OCI-LY7 (cell line): ENCODE results near the gene ODAD3. TPM values are rescaled to one million over a fixed set of nuclear protein-coding genes. Genes with fewer than 3 reads are reported as not detected.
A peak's percentile ranks its signal among the peaks of the same experiment; 100 is the strongest.
"Not testable (repeated sequence)": the region's sequence is repeated elsewhere in the genome, so short reads cannot be mapped to it uniquely, and the experiment has no call there.

Experiments used
- BruUV-seq: library from RNA; stranded (reverse); fragments of 400-500 nt; replicated peaks from 2 replicates; lab custom pipeline; 2021; lab: Mats Ljungman, UMichigan
- CTCF ChIA-PET: fragments of 300-600 bp; sonication (Branson Sonifier 250); formaldehyde crosslinking; loops from one replicate; lab custom pipeline; 2022; ENCODE audit warnings: antibody characterized with exemption; ENCODE audit not compliant: unreplicated experiment; lab: Charles Lee
- POLR2A ChIA-PET: fragments of 300-600 bp; sonication (Branson Sonifier 250); formaldehyde crosslinking; loops from one replicate; lab custom pipeline; 2022; ENCODE audit warnings: antibody characterized with exemption; lab: Charles Lee
- DNase-seq: peaks from one replicate; pipeline ENCODE4 v3.0.0-alpha.2; 2015; ENCODE audit warnings: low spot score
- H2AFZ ChIP-seq: fragments of 200-600 bp; sonication (generic), shearing (Covaris generic); 2 replicates; pipeline ENCODE4 v1.6.1; 2014; ENCODE audit warnings: mild to moderate bottlenecking, antibody characterized with exemption, low read length, moderate library complexity
- H3K27ac ChIP-seq: fragments of 200-600 bp; sonication (generic); 2 replicates; pipeline ENCODE4 v1.5.1; 2014; ENCODE audit warnings: mixed run types, low read depth, mild to moderate bottlenecking, moderate library complexity, low read length, inconsistent platforms; ENCODE audit not compliant: poor library complexity, severe bottlenecking
- H3K36me3 ChIP-seq: fragments of 200-600 bp; sonication (generic); 2 replicates; pipeline ENCODE4 v1.6.1; 2014; ENCODE audit warnings: mild to moderate bottlenecking, antibody characterized with exemption, low read length, moderate library complexity, mixed read lengths; ENCODE audit not compliant: insufficient read depth
- H3K4me1 ChIP-seq: fragments of 200-600 bp; sonication (generic); 2 replicates; pipeline ENCODE4 v1.5.1; 2014; ENCODE audit warnings: mild to moderate bottlenecking, low read length; ENCODE audit not compliant: insufficient read depth, poor library complexity, severe bottlenecking
- H3K4me2 ChIP-seq: fragments of 200-600 bp; sonication (generic); 2 replicates; pipeline ENCODE4 v1.6.1; 2014; ENCODE audit warnings: mild to moderate bottlenecking, low read length
- H3K4me3 ChIP-seq: fragments of 200-600 bp; sonication (generic); 2 replicates; pipeline ENCODE4 v1.5.1; 2014; ENCODE audit warnings: mild to moderate bottlenecking, low read depth, low read length; ENCODE audit not compliant: poor library complexity, severe bottlenecking
- H3K79me2 ChIP-seq: fragments of 200-600 bp; sonication (generic); 2 replicates; pipeline ENCODE4 v1.6.1; 2016; ENCODE audit warnings: low read depth, mild to moderate bottlenecking, low read length, moderate library complexity, mixed read lengths; ENCODE audit not compliant: insufficient read depth
- H3K9me2 ChIP-seq: fragments of 200-600 bp; sonication (generic); 2 replicates; pipeline ENCODE4 v1.6.1; 2016; ENCODE audit warnings: mild to moderate bottlenecking, low read length, mixed read lengths; ENCODE audit not compliant: insufficient read depth
- H3K9me3 ChIP-seq: fragments of 200-600 bp; sonication (generic); 2 replicates; pipeline ENCODE4 v1.6.1; 2014; ENCODE audit warnings: mild to moderate bottlenecking, mixed run types, low read length, mixed read lengths
- H4K20me1 ChIP-seq: fragments of 200-600 bp; sonication (generic); 2 replicates; pipeline ENCODE4 v1.6.1; 2014; ENCODE audit warnings: mild to moderate bottlenecking, antibody characterized with exemption, low read length, moderate library complexity, mixed read lengths; ENCODE audit not compliant: insufficient read depth
- EZH2phosphoT487 ChIP-seq: fragments of 200-600 bp; sonication (generic); IDR thresholded peaks from 2 replicates; pipeline ENCODE4 v1.6.1; 2018; ENCODE audit warnings: low read depth, borderline replicate concordance, mild to moderate bottlenecking, mixed run types, antibody characterized with exemption, low read length, moderate library complexity, mixed read lengths
- intact Hi-C: fragments of 100-400 bp; cut with micrococcal nuclease; formaldehyde crosslinking; loops from one replicate; pipeline ENCODE4 v1.10.0; 2022; ENCODE audit not compliant: unreplicated experiment
- total RNA-seq, 2 experiments: library from RNA; depleted of rRNA in 1 of 2; stranded (reverse); fragments of >200 nt in 1 of 2; shearing (Covaris generic) in 1 of 2; gene quantifications; 2 replicates each; pipeline ENCODE4 v1.2.3, GENCODE V29; 2014 to 2022
- TF ChIP-seq, protein P1 (sequence below): fragments of 200-600 bp; sonication (generic); conservative IDR thresholded peaks from 2 replicates; pipeline ENCODE4 v1.5.1; 2014; ENCODE audit warnings: mild to moderate bottlenecking, antibody characterized with exemption, low read length, moderate library complexity, mixed read lengths

The ODAD3 gene
- total RNA-seq, 2 experiments from 2014 or later, result 0.28 to 1.2 TPM

DNA sequence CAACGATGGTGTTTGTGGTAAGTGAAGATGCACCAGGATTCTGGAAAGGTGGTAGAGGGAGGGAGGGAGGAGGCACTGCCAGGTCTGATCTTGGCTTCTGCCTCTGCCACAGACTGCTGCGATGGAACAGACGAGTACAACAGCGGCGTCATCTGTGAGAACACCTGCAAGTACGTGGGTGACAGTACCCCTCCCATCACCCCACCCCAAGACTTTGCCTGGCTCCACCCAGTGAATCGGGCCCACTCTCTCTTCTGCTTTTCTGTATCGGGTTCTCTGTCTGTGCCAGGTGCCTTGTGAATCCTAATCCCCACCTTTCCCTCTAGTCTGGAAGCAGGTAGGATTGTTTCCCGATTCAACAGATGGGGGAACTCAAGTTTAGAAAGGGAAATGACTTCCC, 3.0 kb upstream of the ODAD3 start:
- ChIA-PET CTCF (no interaction called here), POLR2A (no interaction called here)
- Histone ChIP-seq H3K9me3 (no peaks in the 10 kb centered on the region), H3K36me3 (peaks cover 60% of the 10 kb centered on the region), H3K4me2 (peak overlapping the region; percentile 22), H3K79me2 (peaks cover 14% of the 10 kb centered on the region; the same call in 1 of the 2 replicates), H2AFZ (no peak overlapping the region), H3K27ac (no peak overlapping the region), H3K4me1 (peaks cover 24% of the 10 kb centered on the region), H4K20me1 (no peaks in the 10 kb centered on the region), H3K9me2 (no peaks in the 10 kb centered on the region), H3K4me3 (no peak overlapping the region)
- TF ChIP-seq EZH2phosphoT487, result no peak
- TF ChIP-seq, protein P1, sequence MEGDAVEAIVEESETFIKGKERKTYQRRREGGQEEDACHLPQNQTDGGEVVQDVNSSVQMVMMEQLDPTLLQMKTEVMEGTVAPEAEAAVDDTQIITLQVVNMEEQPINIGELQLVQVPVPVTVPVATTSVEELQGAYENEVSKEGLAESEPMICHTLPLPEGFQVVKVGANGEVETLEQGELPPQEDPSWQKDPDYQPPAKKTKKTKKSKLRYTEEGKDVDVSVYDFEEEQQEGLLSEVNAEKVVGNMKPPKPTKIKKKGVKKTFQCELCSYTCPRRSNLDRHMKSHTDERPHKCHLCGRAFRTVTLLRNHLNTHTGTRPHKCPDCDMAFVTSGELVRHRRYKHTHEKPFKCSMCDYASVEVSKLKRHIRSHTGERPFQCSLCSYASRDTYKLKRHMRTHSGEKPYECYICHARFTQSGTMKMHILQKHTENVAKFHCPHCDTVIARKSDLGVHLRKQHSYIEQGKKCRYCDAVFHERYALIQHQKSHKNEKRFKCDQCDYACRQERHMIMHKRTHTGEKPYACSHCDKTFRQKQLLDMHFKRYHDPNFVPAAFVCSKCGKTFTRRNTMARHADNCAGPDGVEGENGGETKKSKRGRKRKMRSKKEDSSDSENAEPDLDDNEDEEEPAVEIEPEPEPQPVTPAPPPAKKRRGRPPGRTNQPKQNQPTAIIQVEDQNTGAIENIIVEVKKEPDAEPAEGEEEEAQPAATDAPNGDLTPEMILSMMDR, result no peak
- TSS peak; percentile 60 for BruUV-seq
- intact Hi-C loops, result loop anchor here (5.0 kb wide), 1 partner anchor 146 kb away; no protein-coding TSS in a partner anchor
- peak; percentile 38 for DNase-seq

- intact Hi-C loops, result loop anchor here (1.0 to 5.0 kb wide), 2 partner anchors 55 to 144 kb away; no protein-coding TSS in a partner anchor
- H3K27ac ChIP-seq, result peak overlapping the region; percentile 33
- H3K9me3 ChIP-seq, result no peaks in the 10 kb centered on the region
- H3K4me3 ChIP-seq, result peak overlapping the region; percentile 92
- peaks cover 14% of the 10 kb centered on the region; the same call in 1 of the 2 replicates for H3K79me2 ChIP-seq
- peak overlapping the region; percentile 14; the same call in 1 of the 2 replicates for H2AFZ ChIP-seq
- CTCF ChIA-PET, result interaction anchor here (0.5 kb wide), 1 partner anchor 107 kb away, joined by 3 read pairs; no protein-coding TSS in a partner anchor
- H4K20me1 ChIP-seq, result no peaks in the 10 kb centered on the region
- POLR2A ChIA-PET, result interaction anchor here (1.4 kb wide), 1 partner anchor 55 kb away, joined by 3 read pairs; no protein-coding TSS in a partner anchor
- H3K4me1 ChIP-seq, result peaks cover 24% of the 10 kb centered on the region
- peak overlapping the region; percentile 98 for H3K4me2 ChIP-seq
- TSS peak; percentile 77 for BruUV-seq
- no peak for TF ChIP-seq EZH2phosphoT487
- TF ChIP-seq, protein P1, result no peak
- peaks cover 40% of the 10 kb centered on the region for H3K36me3 ChIP-seq
- H3K9me2 ChIP-seq, result no peaks in the 10 kb centered on the region
- DNase-seq, result peak; percentile 18
Measured at GRCh38 chr19:11435833-11436313, 952 bp upstream of the ODAD3 start.

- H3K9me3 ChIP-seq, result no peaks in the 10 kb centered on the region
- peak overlapping the region; percentile 96 for H3K4me2 ChIP-seq
- POLR2A ChIA-PET, result interaction anchor here (1.4 kb wide), 1 partner anchor 54 kb away, joined by 3 read pairs; no protein-coding TSS in a partner anchor
- peaks cover 24% of the 10 kb centered on the region for H3K4me1 ChIP-seq
- H3K79me2 ChIP-seq, result peaks cover 14% of the 10 kb centered on the region; the same call in 1 of the 2 replicates
- H4K20me1 ChIP-seq, result no peaks in the 10 kb centered on the region
- H3K27ac ChIP-seq, result no peak overlapping the region
- H3K9me2 ChIP-seq, result no peaks in the 10 kb centered on the region
- intact Hi-C loops, result loop anchor here (1.0 to 5.0 kb wide), 2 partner anchors 53 to 142 kb away; no protein-coding TSS in a partner anchor
- no peak for DNase-seq
- peak overlapping the region; percentile 91 for H2AFZ ChIP-seq
- BruUV-seq, result no TSS peak
- peak overlapping the region; percentile 92 for H3K4me3 ChIP-seq
- CTCF ChIA-PET, result interaction anchor here (0.6 kb wide), 1 partner anchor 53 kb away, joined by 3 read pairs; no protein-coding TSS in a partner anchor
- peaks cover 31% of the 10 kb centered on the region for H3K36me3 ChIP-seq
- TF ChIP-seq, protein P1, result no peak
- no peak for TF ChIP-seq EZH2phosphoT487
Measured at GRCh38 chr19:11434703-11435056, 241 bp downstream of the ODAD3 start.

DNA sequence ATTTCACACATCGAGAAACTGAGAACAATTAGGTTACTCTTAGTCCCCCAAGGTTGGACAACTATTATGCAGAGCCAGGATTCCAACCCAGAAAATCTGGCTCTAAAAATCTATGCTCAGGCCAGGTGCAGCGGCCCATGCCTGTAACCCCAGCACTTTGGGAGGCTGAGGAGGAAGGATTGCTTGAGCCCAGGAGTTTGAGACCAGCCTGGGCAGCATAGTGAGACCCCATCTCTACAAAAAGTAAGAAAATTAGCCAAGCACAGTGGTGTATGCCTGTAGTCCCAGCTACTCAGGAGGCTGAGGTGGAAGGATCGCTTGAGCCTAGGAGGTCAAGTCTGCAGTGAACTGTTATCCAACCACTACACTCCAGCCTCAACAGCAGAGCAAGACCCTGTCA, 1.4 kb downstream of the ODAD3 start:
- H3K9me3 ChIP-seq, H2AFZ ChIP-seq, DNase-seq, H4K20me1 ChIP-seq, intact Hi-C loops, H3K4me2 ChIP-seq, BruUV-seq, H3K4me3 ChIP-seq, H3K27ac ChIP-seq, H3K9me2 ChIP-seq: not testable (repeated sequence)
- peaks cover 24% of the 10 kb centered on the region for H3K36me3 ChIP-seq
- peaks cover 24% of the 10 kb centered on the region for H3K4me1 ChIP-seq
- CTCF ChIA-PET, result interaction anchor here (0.6 kb wide), 1 partner anchor 12 kb away, joined by 3 read pairs; no protein-coding TSS in a partner anchor
- peaks cover 14% of the 10 kb centered on the region; the same call in 1 of the 2 replicates for H3K79me2 ChIP-seq
- POLR2A ChIA-PET, result interaction anchor here (0.9 kb wide), 1 partner anchor 15 kb away, joined by 3 read pairs; the partner anchor contains the start of gene RGL3
